ENCODE measurements around the gene MAB21L2.

The MAB21L2 gene

DNA sequence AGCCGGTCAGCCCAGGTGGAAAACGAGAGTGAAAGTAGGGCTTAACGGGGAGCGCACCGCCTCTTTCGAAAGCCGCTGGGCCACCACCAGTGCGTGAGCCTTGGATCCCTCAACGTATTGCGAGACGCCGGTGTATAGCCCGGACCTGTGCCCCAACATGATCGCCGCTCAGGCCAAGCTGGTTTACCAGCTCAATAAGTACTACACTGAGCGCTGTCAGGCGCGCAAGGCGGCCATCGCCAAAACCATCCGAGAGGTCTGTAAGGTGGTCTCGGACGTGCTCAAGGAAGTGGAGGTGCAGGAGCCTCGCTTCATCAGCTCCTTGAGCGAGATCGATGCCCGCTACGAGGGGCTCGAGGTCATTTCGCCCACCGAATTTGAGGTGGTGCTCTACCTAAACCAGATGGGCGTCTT lies 929 bp downstream of the MAB21L2 start:
- no peak overlapping the region for H3K4me3 ChIP-seq (ENCODE audit: low read depth, low read length, poor library complexity, severe bottlenecking)
- no peaks in the 10 kb centered on the region for H3K79me2 ChIP-seq (ENCODE audit: insufficient read depth, low read length)
- H3K4me1 ChIP-seq (ENCODE audit: insufficient read depth, low read length, severe bottlenecking), result no peaks in the 10 kb centered on the region
- no peak overlapping the region for H3K9ac ChIP-seq (ENCODE audit: low read length)
- no peak overlapping the region for H2AFZ ChIP-seq (ENCODE audit: low read length)
- H3K27me3 ChIP-seq (ENCODE audit: insufficient read depth, low read length), result no peaks in the 10 kb centered on the region
- H3K4me2 ChIP-seq (ENCODE audit: low read length), result no peak overlapping the region
- H4K20me1 ChIP-seq (ENCODE audit: insufficient read depth, low read length), result no peaks in the 10 kb centered on the region
- peaks cover 11% of the 10 kb centered on the region for H3K36me3 ChIP-seq (ENCODE audit: insufficient read depth, low read length)
- TF ChIP-seq, protein P1, sequence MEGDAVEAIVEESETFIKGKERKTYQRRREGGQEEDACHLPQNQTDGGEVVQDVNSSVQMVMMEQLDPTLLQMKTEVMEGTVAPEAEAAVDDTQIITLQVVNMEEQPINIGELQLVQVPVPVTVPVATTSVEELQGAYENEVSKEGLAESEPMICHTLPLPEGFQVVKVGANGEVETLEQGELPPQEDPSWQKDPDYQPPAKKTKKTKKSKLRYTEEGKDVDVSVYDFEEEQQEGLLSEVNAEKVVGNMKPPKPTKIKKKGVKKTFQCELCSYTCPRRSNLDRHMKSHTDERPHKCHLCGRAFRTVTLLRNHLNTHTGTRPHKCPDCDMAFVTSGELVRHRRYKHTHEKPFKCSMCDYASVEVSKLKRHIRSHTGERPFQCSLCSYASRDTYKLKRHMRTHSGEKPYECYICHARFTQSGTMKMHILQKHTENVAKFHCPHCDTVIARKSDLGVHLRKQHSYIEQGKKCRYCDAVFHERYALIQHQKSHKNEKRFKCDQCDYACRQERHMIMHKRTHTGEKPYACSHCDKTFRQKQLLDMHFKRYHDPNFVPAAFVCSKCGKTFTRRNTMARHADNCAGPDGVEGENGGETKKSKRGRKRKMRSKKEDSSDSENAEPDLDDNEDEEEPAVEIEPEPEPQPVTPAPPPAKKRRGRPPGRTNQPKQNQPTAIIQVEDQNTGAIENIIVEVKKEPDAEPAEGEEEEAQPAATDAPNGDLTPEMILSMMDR (IDR thresholded peaks at IDR 0.05; ENCODE audit: low read length), result no peak
- TF ChIP-seq EZH2 (IDR thresholded peaks at IDR 0.05; ENCODE audit: borderline replicate concordance, low read length), result no peak
- H3F3A ChIP-seq (ENCODE audit: insufficient read depth, low read length), result no peaks in the 10 kb centered on the region
- no peaks in the 10 kb centered on the region for H3K9me2 ChIP-seq (ENCODE audit: low read depth, low read length)
- no peaks in the 10 kb centered on the region for H3K9me3 ChIP-seq (ENCODE audit: low read length)
- no peak overlapping the region for H3K27ac ChIP-seq (ENCODE audit: low read depth, low read length, poor library complexity, severe bottlenecking)

DNA sequence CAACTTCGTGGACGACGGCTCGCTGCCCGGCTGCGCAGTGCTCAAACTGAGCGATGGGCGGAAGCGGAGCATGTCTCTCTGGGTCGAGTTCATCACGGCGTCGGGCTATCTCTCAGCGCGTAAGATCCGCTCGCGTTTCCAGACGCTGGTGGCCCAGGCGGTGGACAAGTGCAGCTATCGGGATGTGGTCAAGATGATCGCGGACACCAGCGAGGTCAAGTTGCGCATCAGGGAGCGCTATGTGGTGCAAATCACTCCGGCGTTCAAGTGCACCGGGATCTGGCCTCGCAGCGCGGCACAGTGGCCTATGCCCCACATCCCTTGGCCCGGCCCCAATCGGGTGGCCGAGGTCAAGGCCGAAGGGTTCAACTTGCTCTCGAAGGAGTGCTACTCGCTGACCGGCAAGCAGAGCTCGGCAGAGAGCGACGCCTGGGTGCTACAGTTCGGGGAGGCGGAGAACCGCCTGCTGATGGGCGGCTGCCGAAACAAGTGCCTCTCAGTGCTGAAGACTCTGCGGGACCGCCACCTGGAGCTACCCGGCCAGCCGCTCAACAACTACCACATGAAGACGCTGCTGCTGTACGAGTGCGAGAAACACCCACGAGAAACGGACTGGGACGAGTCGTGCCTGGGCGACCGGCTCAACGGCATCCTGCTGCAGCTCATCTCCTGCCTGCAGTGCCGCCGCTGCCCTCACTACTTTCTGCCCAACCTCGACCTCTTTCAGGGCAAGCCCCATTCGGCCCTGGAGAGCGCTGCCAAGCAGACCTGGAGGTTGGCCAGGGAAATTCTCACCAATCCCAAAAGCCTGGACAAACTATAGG lies 1.5 kb downstream of the MAB21L2 start:
- no peaks in the 10 kb centered on the region for H3K4me1 ChIP-seq (ENCODE audit: insufficient read depth, low read length, severe bottlenecking)
- no peaks in the 10 kb centered on the region for H3K9me2 ChIP-seq (ENCODE audit: low read depth, low read length)
- H3K9ac ChIP-seq (ENCODE audit: low read length), result no peak overlapping the region
- H3K9me3 ChIP-seq (ENCODE audit: low read length), result no peaks in the 10 kb centered on the region
- H3K4me2 ChIP-seq (ENCODE audit: low read length), result no peak overlapping the region
- no peak for TF ChIP-seq EZH2 (IDR thresholded peaks at IDR 0.05; ENCODE audit: borderline replicate concordance, low read length)
- TF ChIP-seq, protein P1 (IDR thresholded peaks at IDR 0.05; ENCODE audit: low read length), result no peak
- no peaks in the 10 kb centered on the region for H4K20me1 ChIP-seq (ENCODE audit: insufficient read depth, low read length)
- H3K27me3 ChIP-seq (ENCODE audit: insufficient read depth, low read length), result no peaks in the 10 kb centered on the region
- H2AFZ ChIP-seq (ENCODE audit: low read length), result no peak overlapping the region
- no peak overlapping the region for H3K4me3 ChIP-seq (ENCODE audit: low read depth, low read length, poor library complexity, severe bottlenecking)
- H3F3A ChIP-seq (ENCODE audit: insufficient read depth, low read length), result no peaks in the 10 kb centered on the region
- peaks cover 11% of the 10 kb centered on the region for H3K36me3 ChIP-seq (ENCODE audit: insufficient read depth, low read length)
- H3K27ac ChIP-seq (ENCODE audit: low read depth, low read length, poor library complexity, severe bottlenecking), result no peak overlapping the region
- no peaks in the 10 kb centered on the region for H3K79me2 ChIP-seq (ENCODE audit: insufficient read depth, low read length)

DNA sequence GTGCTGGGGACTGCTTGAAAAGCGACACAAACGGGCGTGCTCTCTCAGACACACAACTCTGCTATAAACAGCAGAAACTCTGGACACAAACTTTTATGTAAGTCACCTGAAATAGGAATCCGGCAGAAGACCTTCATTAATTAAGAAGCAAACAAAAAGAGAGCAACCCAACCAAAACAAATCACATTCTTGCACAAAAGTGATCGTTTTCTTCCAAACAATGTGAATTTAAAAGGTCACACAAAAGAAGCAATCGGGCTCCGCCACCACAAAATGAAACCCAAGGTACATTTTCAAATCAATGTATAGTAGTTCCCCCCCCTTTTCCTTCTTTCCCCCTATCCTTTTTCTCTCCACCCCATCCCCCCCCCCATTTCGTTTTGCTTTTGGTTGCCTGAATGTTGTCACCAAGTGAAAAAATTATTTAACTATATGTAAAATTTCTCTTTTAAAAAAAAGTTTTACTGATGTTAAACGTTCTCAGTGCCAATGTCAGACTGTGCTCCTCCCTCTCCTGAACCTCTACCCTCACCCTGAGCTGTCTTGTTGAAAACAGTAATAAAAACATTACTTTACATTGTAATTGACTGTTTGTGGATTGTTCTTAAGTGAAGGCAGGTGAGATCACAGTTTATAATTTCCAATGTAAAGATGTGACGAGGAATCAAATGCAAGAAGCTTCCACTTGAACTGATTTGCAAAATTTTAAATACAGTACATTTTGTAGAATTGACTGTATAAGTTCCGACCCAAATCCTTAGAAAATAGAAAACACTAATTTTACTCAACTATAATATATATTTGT lies 2.4 kb downstream of the MAB21L2 start:
- no peak overlapping the region for H2AFZ ChIP-seq (ENCODE audit: low read length)
- H4K20me1 ChIP-seq (ENCODE audit: insufficient read depth, low read length), result no peaks in the 10 kb centered on the region
- no peaks in the 10 kb centered on the region for H3K9me2 ChIP-seq (ENCODE audit: low read depth, low read length)
- no peaks in the 10 kb centered on the region for H3K4me1 ChIP-seq (ENCODE audit: insufficient read depth, low read length, severe bottlenecking)
- TF ChIP-seq, protein P1 (IDR thresholded peaks at IDR 0.05; ENCODE audit: low read length), result no peak
- TF ChIP-seq EZH2 (IDR thresholded peaks at IDR 0.05; ENCODE audit: borderline replicate concordance, low read length), result no peak
- H3F3A ChIP-seq (ENCODE audit: insufficient read depth, low read length), result no peaks in the 10 kb centered on the region
- no peak overlapping the region for H3K4me2 ChIP-seq (ENCODE audit: low read length)
- H3K27ac ChIP-seq (ENCODE audit: low read depth, low read length, poor library complexity, severe bottlenecking), result no peak overlapping the region
- H3K9me3 ChIP-seq (ENCODE audit: low read length), result no peaks in the 10 kb centered on the region
- H3K4me3 ChIP-seq (ENCODE audit: low read depth, low read length, poor library complexity, severe bottlenecking), result no peak overlapping the region
- no peak overlapping the region for H3K9ac ChIP-seq (ENCODE audit: low read length)
- peaks cover 14% of the 10 kb centered on the region for H3K36me3 ChIP-seq (ENCODE audit: insufficient read depth, low read length)
- H3K79me2 ChIP-seq (ENCODE audit: insufficient read depth, low read length), result no peaks in the 10 kb centered on the region
- H3K27me3 ChIP-seq (ENCODE audit: insufficient read depth, low read length), result no peaks in the 10 kb centered on the region
